HepG2 (cell line): ENCODE results near the gene VAMP5. TPM values are rescaled to one million over a fixed set of nuclear protein-coding genes. Genes with fewer than 3 reads are reported as not detected.

Experiments used
- AKNA ChIP-seq: sonication (generic); formaldehyde crosslinking; IDR thresholded peaks from 2 replicates; pipeline ENCODE4 v1.4.0; 2020; ENCODE audit warnings: missing genetic modification reagents, borderline replicate concordance
- ERF ChIP-seq: IDR thresholded peaks from 2 replicates; pipeline ENCODE4 v1.6.1; 2018; ENCODE audit warnings: missing biosample characterization, missing genetic modification reagents
- GABPB1 ChIP-seq: IDR thresholded peaks from 2 replicates; pipeline ENCODE4 v1.6.1; 2016; ENCODE audit warnings: mild to moderate bottlenecking, missing genetic modification reagents, moderate library complexity, missing compliant biosample characterization
- HIC2 ChIP-seq: sonication (generic); formaldehyde crosslinking; IDR thresholded peaks from 2 replicates; pipeline ENCODE4 v1.9.0; 2022; ENCODE audit warnings: low read depth, missing genetic modification reagents
- HMG20B ChIP-seq: conservative IDR thresholded peaks from 2 replicates; pipeline ENCODE4 v1.6.1; 2016; ENCODE audit warnings: missing genetic modification reagents, missing compliant biosample characterization
- HNF1B ChIP-seq: sonication (generic); formaldehyde crosslinking; IDR thresholded peaks from 2 replicates; pipeline ENCODE4 v1.5.1; 2020; ENCODE audit warnings: mild to moderate bottlenecking, moderate library complexity, missing genetic modification reagents
- HNF4G ChIP-seq, 2 experiments: sonication (generic) in 1 of 2; formaldehyde crosslinking in 1 of 2; IDR thresholded peaks; 2 replicates each; pipeline versions ENCODE4 v1.4.0 to v1.6.1; 2011 to 2020; ENCODE audit warnings: borderline replicate concordance in 2 of 2, low read depth in 2 of 2, mild to moderate bottlenecking in 2 of 2, low read length in 1 of 2, missing genetic modification reagents in 1 of 2, moderate library complexity in 1 of 2
- KAT8 ChIP-seq: IDR thresholded peaks from 2 replicates; pipeline ENCODE4 v1.6.1; 2016; ENCODE audit warnings: missing genetic modification reagents, missing compliant biosample characterization
- KLF12 ChIP-seq: sonication (generic); formaldehyde crosslinking; IDR thresholded peaks from 2 replicates; pipeline ENCODE4 v1.4.0; 2020; ENCODE audit warnings: missing genetic modification reagents, borderline replicate concordance
- PRPF4 ChIP-seq: fragments of 200-400 bp; formaldehyde crosslinking; IDR thresholded peaks from 2 replicates; pipeline ENCODE4 v1.6.1; 2016; ENCODE audit warnings: low read length, low read depth; ENCODE audit not compliant: poor library complexity, severe bottlenecking
- TBX2 ChIP-seq: sonication (generic); formaldehyde crosslinking; IDR thresholded peaks from 2 replicates; pipeline ENCODE4 v1.5.0; 2020; ENCODE audit warnings: missing genetic modification reagents, mild to moderate bottlenecking, borderline replicate concordance
- TEAD3 ChIP-seq: optimal IDR thresholded peaks from 2 replicates; pipeline ENCODE3; 2016; ENCODE audit warnings: borderline replicate concordance
- TRAFD1 ChIP-seq: sonication (generic); formaldehyde crosslinking; IDR thresholded peaks from 2 replicates; pipeline ENCODE4 v1.5.1; 2020; ENCODE audit warnings: missing genetic modification reagents, mild to moderate bottlenecking, borderline replicate concordance
- ZNF138 ChIP-seq: sonication (generic); formaldehyde crosslinking; IDR thresholded peaks from 2 replicates; pipeline ENCODE4 v1.5.0; 2020; ENCODE audit warnings: mild to moderate bottlenecking, low read depth, missing genetic modification reagents
- ZNF547 ChIP-seq: sonication (generic); formaldehyde crosslinking; IDR thresholded peaks from 2 replicates; pipeline ENCODE4 v1.5.1; 2020; ENCODE audit warnings: mild to moderate bottlenecking, missing genetic modification reagents
- ZNF580 ChIP-seq: IDR thresholded peaks from 2 replicates; pipeline ENCODE4 v1.6.1; 2016; ENCODE audit warnings: low read depth, borderline replicate concordance
- ZNF761 ChIP-seq: sonication (generic); formaldehyde crosslinking; conservative IDR thresholded peaks from 2 replicates; pipeline ENCODE4 v1.4.0; 2020; ENCODE audit warnings: mild to moderate bottlenecking, missing genetic modification reagents
- polyA plus RNA-seq, 8 experiments: library from polyadenylated mRNA; depleted of rRNA in 3 of 8; stranded (reverse) in 7 of 8; unstranded in 1 of 8; fragments of >200 nt; fragmentation: Illumina TruSeq in 4 of 8; extraction: Trizol in 4 of 8; gene quantifications; 2 replicates each; pipeline versions ENCODE4 v1.2.1 to v1.2.3, GENCODE V29; 2011 to 2016; ENCODE audit warnings: low read depth in 4 of 8, missing spikeins in 1 of 8, mixed read lengths in 1 of 8; ENCODE audit not compliant: insufficient read depth in 1 of 8
- total RNA-seq, 5 experiments: library from RNA; depleted of rRNA; stranded (reverse); fragments of >200 nt; fragmentation: Illumina TruSeq; extraction: Trizol; gene quantifications; 2 replicates each; pipeline ENCODE4 v1.2.3, GENCODE V29; 2016; ENCODE audit warnings: low read depth in 1 of 5

The VAMP5 gene
- total and polyA plus RNA-seq, 2 of the 13 experiments (the other 11 are each of a cell fraction or from before 2014, with no cell fraction given): 7.2 to 56.7 TPM

- TF ChIP-seq HNF4G (IDR thresholded peaks at IDR 0.05; ENCODE audit: borderline replicate concordance, low read depth, low read length): no peak
- TF ChIP-seq HNF4G (CRISPR knock-in tag; IDR thresholded peaks at IDR 0.05; ENCODE audit: borderline replicate concordance, low read depth): peak; percentile 49; the same call in 1 of the 2 replicates
- no peak for TF ChIP-seq ZNF138 (CRISPR knock-in tag)
- no peak for TF ChIP-seq KLF12 (CRISPR knock-in tag)
- TF ChIP-seq GABPB1: 0 out of 2 replicates have a peak, but pooled peaks have one; percentile 1
- no peak for TF ChIP-seq AKNA (CRISPR knock-in tag)
- TF ChIP-seq PRPF4: no peak
- TF ChIP-seq HNF1B: peak; percentile 91
- TF ChIP-seq TEAD3: no peak
- peak; percentile 54; the same call in 1 of the 2 replicates for TF ChIP-seq ZNF547 (CRISPR knock-in tag)
- TF ChIP-seq TRAFD1 (CRISPR knock-in tag): peak; percentile 71; the same call in 1 of the 2 replicates
- peak; percentile 48; the same call in 1 of the 2 replicates for TF ChIP-seq ZNF580
- no peak for TF ChIP-seq ZNF761 (CRISPR knock-in tag)
- peak; percentile 85 for TF ChIP-seq ERF
- TF ChIP-seq TBX2 (CRISPR knock-in tag): peak; percentile 80; the same call in 1 of the 2 replicates
- TF ChIP-seq HIC2 (CRISPR knock-in tag): no peak
- TF ChIP-seq KAT8 (CRISPR knock-in tag): peak; percentile 65; the same call in 1 of the 2 replicates
- TF ChIP-seq HMG20B (CRISPR knock-in tag): no peak
These were observed 6.0 kb downstream of the VAMP5 start (continued) for GRCh38 chr2:85589982-85590791.
